GM19463 (cell line): ENCODE data around the gene HINT3.
"Not testable (repeated sequence)": the region's sequence is repeated elsewhere in the genome, so short reads cannot be mapped to it uniquely, and the experiment has no call there.

ENCODE experiments used
- ATAC-seq: cut with Tn5 transposase; IDR thresholded peaks from one replicate; pipeline ENCODE4 v1.9.1; 2021; ENCODE audit warnings: mild to moderate bottlenecking, moderate library complexity; ENCODE audit not compliant: unreplicated experiment

The HINT3 gene

GRCh38 chr6:125959041-125959440 lies 2.5 kb downstream of the HINT3 start:
- ATAC-seq: no peak

DNA sequence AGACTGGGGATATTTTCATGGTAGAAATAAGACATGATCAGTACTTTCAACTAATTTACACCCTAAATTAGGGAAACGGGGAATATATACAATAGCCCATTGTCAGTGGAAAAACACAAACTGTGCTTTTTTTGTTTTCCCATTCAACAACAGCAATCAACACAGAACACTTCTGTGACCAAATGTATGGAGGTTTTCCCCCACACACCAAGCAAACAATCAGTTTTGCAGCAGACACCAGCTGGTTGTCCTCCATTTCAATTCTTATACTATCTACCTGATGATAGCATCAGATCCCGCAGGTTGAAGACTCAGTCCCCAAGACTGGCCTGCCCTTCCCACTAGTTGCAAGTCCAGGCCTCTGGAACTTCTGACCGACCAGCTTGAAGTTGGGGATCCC lies 4.5 kb downstream of the HINT3 start:
- no peak for ATAC-seq

GRCh38 chr6:125962900-125963497 lies 6.4 kb downstream of the HINT3 start:
- ATAC-seq: no peak

GRCh38 chr6:125963817-125964216 lies 7.2 kb downstream of the HINT3 start:
- no peak for ATAC-seq

DNA sequence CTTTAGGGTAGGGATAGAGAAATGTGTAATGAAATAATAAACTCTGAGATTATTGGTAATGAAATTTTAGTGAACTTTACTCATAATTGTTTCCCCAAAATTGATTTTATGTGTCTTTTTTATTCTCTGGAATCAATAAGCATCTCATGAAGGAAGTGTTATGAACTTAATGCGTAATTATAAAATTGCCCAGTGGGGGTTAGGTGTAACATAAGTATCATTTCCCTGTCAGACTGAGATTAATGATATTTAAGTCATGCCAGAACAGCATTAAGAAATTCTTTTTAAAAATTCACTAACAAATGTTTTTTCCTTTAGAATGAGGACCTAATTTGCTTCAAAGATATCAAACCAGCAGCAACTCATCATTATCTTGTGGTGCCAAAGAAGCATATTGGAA lies 10.0 kb downstream of the HINT3 start:
- no peak for ATAC-seq

GRCh38 chr6:125968493-125968892 lies 11.9 kb downstream of the HINT3 start:
- ATAC-seq: no peak

DNA sequence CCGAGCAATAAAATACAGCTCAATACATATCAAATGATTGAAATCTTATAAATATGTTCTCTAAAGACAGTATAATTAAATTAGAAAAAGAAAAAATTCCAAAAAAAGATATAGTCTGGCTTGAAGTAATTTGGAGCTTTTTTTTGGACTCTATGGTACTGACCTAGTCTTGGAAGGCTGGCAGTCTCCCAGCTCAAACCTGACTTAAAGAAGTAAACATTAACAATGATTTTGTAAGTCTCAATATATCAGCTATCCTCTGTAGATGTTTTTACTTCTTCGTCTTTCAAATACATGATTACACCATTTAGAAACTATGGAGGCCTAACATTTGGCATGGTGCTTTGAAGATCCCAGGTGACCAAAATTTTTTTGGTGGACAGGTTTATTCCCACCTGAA lies 14.2 kb downstream of the HINT3 start:
- no peak for ATAC-seq

GRCh38 chr6:125972478-125972877 lies 15.9 kb downstream of the HINT3 start:
- not testable (repeated sequence) for ATAC-seq

DNA sequence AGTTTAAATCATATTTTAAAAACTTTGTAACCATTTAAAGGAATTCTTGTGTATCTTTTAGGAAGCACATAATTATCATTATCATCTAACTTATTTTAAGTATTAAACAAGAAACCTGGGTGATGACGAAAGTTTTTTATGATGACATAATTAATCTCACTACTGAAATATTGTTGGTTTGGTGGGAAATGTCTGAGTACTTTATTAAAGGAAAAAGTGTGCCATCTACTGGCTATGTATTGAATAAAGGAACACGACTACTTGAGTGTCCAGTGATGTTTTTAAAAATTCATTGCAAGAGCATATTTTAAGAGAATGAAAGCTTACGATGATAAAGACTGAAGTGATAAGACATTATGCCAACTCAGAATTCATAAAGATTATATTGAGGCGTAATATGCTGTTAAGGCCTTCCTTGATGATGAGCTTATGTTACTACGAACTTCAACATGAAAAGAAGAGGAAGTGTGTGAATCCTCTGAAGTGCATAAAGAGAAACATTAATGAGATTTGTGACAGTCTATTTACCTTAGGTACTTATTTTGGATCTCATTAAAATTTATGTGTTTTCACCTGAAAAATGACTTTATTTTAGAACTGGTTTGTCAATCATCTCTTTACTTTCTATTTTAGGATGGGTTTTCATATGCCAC lies 17.8 kb downstream of the HINT3 start:
- ATAC-seq: peak; percentile 75

- no peak for ATAC-seq
These were observed 22.5 kb downstream of the HINT3 start for GRCh38 chr6:125979101-125979500.

- no peak for ATAC-seq
These were observed 25.1 kb downstream of the HINT3 start for GRCh38 chr6:125981571-125982185.

- no peak for ATAC-seq
These were observed 26.8 kb downstream of the HINT3 start for GRCh38 chr6:125983246-125983945.

- no peak for ATAC-seq
These were observed 27.7 kb downstream of the HINT3 start for GRCh38 chr6:125984311-125984710.

DNA sequence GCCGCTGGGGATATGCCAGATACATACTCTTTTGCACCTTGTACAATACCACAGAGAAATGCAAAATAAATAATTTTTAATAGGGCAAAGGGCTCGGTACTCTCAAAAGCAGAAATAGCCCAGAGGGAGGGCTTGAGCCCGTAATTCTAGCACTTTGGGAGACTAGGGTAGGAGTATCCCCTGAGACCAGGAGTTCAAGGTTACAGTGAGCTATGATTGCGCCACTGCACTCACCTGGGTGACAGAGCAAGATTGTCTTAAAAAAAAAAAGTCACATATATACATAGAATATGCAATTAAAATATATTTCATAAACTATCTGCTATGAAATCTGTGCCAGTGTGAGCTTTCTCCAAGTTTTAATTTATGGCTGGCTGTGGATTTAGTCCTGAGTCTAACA lies 29.0 kb downstream of the HINT3 start:
- ATAC-seq: no peak

- ATAC-seq: no peak
These were observed 29.4 kb downstream of the HINT3 start for GRCh38 chr6:125985979-125986300.

DNA sequence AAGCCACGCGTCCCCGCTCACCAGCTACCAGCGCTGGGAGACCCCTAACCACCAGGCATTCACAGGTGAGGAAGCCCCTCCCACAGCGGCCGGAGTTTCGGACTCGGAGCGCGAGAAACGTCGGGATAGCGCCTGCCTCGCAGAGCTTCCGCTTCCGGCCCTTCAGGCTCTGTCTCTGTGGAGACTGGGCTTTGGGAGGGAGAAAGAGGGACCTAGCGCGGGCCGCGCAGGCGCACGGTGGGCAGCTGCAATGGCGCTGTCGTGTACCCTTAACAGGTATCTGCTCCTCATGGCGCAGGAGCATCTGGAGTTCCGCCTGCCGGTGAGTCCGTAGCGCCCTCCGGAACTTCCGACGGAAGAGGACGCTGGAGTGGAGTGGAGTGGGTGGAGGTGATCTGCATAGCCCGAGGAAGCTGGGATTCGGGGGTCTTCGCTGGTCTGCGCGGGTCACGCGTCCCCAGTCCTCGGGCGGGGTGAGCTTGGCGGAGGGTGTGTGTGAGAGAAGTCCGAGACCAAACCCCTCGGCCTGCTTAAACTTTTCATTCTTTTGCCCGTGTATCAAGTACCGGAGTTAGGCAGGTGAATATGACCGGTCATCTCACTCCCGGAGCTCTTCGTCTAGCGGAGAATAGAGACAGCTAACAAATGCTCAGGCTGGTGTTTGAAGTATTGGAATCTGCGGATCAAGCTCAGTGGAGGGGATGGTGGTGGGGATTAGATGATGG lies 29.9 kb downstream of the HINT3 start, which contains the start of gene TRMT11:
TSS of gene TRMT11 (plus strand) at position 240 of the 725 bp plus-strand sequence. CDS start at position 251, 11 bp downstream.
- peak; percentile 94 for ATAC-seq

DNA sequence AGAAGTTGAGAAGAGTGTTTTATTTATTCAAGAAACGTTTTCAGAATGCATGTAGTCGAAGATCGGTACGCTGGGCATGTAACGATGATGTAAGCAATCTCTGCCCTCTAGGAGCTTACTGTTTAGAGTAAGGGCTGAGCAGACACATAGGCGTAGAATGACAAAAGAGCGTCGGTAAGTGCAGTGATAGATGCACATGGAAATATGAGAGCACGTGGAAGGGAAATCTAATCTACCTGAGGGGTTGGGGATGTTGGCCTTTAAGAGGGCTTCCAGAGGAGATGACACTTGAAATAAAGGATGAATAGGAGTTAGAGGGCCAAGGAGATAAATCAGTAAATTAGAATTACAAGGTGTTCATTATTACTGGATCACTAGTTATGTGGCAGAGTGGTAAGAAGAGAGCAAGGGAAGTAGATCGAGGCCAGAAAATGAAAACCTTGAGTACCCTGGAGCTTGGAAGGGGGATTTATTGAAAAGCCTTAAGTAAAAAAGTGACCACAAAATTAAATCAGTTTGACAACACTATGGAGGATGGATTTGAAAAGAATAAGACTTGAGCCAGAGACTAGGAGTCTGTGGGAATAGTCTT lies 30.6 kb downstream of the HINT3 start:
- peak; percentile 9 for ATAC-seq

DNA sequence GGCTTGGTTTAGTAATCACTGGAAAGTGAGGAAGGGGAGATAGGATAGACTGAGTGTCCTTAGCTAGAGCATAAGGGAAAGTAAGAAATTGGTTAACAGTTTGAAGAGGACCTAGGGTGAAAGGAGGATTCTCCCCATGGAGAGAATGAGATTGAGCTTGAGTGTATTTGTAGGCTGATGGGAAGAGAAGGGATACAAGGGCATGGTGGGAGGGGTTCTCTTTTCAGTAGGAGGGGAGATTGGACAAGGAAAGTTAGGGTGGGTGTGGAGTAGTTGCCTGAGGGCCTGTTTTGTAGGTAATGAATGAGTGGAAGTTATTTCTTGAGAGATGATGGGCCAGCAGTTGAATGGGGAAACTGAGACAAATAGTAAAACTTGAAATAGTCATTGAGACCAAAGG lies 31.7 kb downstream of the HINT3 start:
- ATAC-seq: no peak

DNA sequence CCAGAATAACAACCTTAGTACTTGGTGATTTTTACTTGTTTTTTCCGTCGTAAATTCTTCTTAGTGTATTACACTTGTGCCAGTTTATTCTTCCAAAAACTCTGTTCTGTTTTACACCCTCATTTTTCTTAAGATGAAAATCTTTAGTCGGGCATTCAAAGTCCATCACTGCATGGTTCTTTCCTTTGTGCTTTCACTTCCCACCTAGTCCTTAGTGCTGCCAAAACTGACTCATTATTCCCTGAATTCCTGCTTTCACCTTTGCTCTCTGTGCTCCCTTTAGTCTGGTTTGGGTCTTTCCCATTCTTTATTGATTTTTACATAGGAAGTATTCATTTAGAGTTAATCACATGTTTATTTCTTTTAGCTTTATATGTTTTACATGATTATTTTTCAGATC lies 33.1 kb downstream of the HINT3 start:
- ATAC-seq: no peak

DNA sequence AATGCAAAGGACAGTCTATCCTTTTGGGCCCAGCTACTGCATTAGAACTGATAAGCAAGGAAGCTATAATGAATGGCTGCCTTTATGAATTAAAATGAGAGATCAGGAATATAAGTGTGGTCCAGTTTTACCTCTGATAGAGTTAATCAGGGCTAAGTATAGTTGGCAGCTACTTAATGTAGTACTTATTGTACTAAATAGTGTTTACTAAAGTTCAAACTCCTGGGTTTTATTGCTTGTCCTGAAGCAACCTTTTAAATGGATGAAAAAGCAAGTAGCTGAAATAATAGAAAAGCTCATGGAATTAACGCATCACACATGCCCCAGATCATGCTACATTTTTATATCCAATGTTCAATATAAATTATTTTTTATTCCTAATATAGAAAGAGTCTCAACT lies 35.1 kb downstream of the HINT3 start:
- no peak for ATAC-seq
